Adipocyte (in vitro differentiated cells): ENCODE measurements around the gene PPP6R3.
A peak's percentile ranks its signal among the peaks of the same experiment; 100 is the strongest.

Experiments
- DNase-seq: peaks from one replicate; pipeline ENCODE4 v3.0.0-alpha.2; 2015; ENCODE audit warnings: low read depth
- H3K27me3 ChIP-seq: replicated peaks from 2 replicates; pipeline ENCODE4 v1.7.0; 2013; ENCODE audit warnings: mild to moderate bottlenecking, low read length, moderate library complexity; ENCODE audit not compliant: control insufficient read depth, insufficient read depth
- H3K36me3 ChIP-seq: 2 replicates; pipeline ENCODE4 v1.7.0; 2013; ENCODE audit warnings: low read length, mild to moderate bottlenecking, moderate library complexity; ENCODE audit not compliant: control insufficient read depth, insufficient read depth, severe bottlenecking
- H3K4me1 ChIP-seq: 2 replicates; pipeline ENCODE4 v1.7.0; 2013; ENCODE audit warnings: mild to moderate bottlenecking, low read length, moderate library complexity; ENCODE audit not compliant: control insufficient read depth, insufficient read depth
- H3K4me3 ChIP-seq: 2 replicates; pipeline ENCODE4 v1.7.0; 2013; ENCODE audit warnings: mild to moderate bottlenecking, low read length, moderate library complexity
- H3K9ac ChIP-seq: 2 replicates; pipeline ENCODE4 v1.7.0; 2013; ENCODE audit warnings: mild to moderate bottlenecking, low read length, moderate library complexity
- H3K9me3 ChIP-seq: 2 replicates; pipeline ENCODE4 v1.7.0; 2013; ENCODE audit warnings: mild to moderate bottlenecking, low read length, moderate library complexity; ENCODE audit not compliant: control insufficient read depth

Gene PPP6R3

GRCh38 chr11:68657021-68657780 lies 196.6 kb downstream of the PPP6R3 start:
- DNase-seq = no peak
- peaks cover 61% of the 10 kb centered on the region for H3K27me3 ChIP-seq
- no peak overlapping the region for H3K9ac ChIP-seq
- H3K4me3 ChIP-seq = no peak overlapping the region
- H3K9me3 ChIP-seq = peaks cover 18% of the 10 kb centered on the region
- no peaks in the 10 kb centered on the region for H3K36me3 ChIP-seq
- peaks cover 20% of the 10 kb centered on the region for H3K4me1 ChIP-seq

DNA sequence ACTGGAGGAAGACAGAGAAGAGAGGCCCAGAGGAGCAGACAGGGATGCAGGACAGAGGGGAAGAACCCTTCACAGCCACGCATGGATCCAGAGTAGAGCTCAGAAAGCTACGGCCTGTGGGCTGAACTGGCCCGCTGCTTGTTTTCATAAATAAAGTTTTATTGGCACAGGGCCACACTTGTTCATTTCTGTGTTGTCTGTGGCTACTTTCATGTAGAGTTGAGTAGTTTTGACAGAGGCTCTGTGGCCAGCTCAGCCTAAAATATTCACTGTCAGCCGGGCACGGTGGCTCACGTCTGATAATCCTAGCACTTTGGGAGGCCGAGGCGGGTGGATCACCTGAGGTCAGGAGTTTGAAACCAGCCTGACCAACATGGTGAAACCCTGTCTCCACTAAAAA lies 197.5 kb downstream of the PPP6R3 start:
- DNase-seq = no peak
- H3K27me3 ChIP-seq = peaks cover 61% of the 10 kb centered on the region
- no peak overlapping the region for H3K4me3 ChIP-seq
- peaks cover 27% of the 10 kb centered on the region for H3K9me3 ChIP-seq
- H3K36me3 ChIP-seq = no peaks in the 10 kb centered on the region
- H3K9ac ChIP-seq = peak overlapping the region; percentile 18
- peaks cover 20% of the 10 kb centered on the region for H3K4me1 ChIP-seq

DNA sequence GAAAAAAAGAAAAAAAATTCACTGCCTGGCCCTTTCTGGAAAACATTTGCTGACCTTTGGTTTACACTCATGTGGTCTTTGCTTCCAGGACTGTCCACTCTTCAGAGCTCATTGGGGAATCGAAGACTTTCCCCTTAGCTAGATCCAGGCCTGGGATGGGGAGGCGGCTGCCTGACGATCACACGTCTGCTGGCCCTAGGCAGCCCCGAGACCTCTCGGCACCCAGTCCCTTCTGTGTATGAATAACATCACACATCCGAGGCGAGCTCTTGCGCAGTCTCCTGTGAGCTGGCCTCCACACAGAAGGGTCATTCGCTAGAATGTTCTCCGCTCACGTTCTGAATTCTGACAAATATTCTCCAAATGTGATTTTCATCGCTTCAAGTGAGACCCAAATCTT lies 198.1 kb downstream of the PPP6R3 start:
- H3K4me1 ChIP-seq = peaks cover 20% of the 10 kb centered on the region
- H3K4me3 ChIP-seq = no peak overlapping the region
- H3K9me3 ChIP-seq = peaks cover 28% of the 10 kb centered on the region
- peak; percentile 24 for DNase-seq
- H3K9ac ChIP-seq = peak overlapping the region; percentile 63
- peaks cover 61% of the 10 kb centered on the region for H3K27me3 ChIP-seq
- H3K36me3 ChIP-seq = no peaks in the 10 kb centered on the region

DNA sequence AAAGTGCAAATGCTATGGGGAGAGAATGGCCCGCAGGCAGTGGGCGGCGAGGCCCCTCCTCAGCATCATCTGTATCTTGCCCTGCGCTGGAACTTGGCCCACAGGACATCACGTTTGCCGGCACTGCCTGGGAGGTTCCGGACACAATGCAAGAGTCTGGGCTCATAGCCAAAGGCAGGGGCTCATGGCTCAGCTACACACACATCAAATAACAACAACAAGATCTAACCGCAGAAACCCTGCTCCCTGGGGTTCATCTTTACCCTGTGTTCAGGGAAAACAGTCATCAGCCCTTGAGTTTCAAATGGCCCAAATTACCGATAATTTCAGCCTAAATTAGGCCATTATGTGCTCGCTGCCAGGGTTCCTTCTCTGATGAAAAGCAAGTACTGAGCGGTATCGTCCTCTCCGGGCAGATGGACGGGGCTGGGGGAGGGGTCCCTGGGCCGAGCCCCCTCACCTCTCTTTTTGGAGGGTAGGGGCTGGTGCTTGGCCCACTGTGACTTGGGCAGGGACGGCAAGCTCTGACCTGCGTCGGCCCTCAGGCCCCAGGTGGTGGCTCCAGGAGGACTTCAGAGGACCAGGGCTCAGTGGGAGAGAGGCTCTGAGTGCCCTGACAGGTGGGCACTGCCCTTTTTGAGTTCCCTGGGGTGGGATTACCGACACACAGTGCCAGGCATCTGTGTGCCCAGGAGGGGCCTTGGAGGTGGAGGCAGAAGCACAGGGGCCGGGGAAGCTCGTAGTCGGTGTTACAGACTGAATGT lies 198.8 kb downstream of the PPP6R3 start:
- H3K4me1 ChIP-seq = peaks cover 20% of the 10 kb centered on the region
- H3K9me3 ChIP-seq = peaks cover 28% of the 10 kb centered on the region
- peak overlapping the region; percentile 63 for H3K9ac ChIP-seq
- H3K4me3 ChIP-seq = peak overlapping the region; percentile 40
- DNase-seq = peak; percentile 94
- H3K27me3 ChIP-seq = peaks cover 64% of the 10 kb centered on the region
- no peaks in the 10 kb centered on the region for H3K36me3 ChIP-seq

DNA sequence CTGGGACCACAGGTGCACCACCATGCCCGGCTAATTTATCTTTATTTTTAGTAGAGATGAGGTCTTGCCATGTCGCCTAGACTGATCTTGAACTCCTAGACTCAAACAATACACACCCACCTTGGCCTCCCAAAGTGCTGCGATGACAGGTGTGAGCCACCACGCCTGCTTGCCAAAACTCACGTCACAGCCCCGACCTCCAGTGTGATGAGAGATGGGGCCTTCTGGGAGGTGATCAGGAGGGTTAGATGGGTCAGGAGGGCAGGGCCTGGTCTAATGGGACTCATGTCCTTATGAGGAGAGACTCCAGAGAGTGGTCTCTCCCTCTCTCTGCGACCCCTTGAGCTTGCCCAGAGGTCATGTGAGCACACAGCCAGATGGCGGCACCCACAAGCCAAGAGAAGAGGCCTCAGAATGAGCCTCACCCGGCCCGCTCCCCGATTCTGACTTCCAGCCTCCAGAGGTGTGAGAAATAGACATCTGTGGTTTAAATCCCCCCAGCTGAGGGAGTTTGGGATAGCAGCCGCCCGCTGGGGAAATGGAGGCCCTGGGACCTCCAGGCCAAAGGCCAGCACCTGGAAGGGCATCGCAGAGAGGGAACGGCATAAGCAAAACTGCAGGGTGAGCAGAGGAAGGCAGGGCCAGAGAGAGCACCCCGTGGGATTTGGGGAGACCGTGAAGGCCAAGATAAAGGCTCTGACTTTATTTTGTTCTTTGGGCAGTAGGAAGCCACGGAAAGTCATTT lies 199.7 kb downstream of the PPP6R3 start:
- Histone ChIP-seq H3K9ac (no peak overlapping the region), H3K9me3 (peaks cover 20% of the 10 kb centered on the region), H3K27me3 (peaks cover 67% of the 10 kb centered on the region), H3K4me3 (no peak overlapping the region), H3K4me1 (peaks cover 20% of the 10 kb centered on the region), H3K36me3 (no peaks in the 10 kb centered on the region)
- DNase-seq = no peak

DNA sequence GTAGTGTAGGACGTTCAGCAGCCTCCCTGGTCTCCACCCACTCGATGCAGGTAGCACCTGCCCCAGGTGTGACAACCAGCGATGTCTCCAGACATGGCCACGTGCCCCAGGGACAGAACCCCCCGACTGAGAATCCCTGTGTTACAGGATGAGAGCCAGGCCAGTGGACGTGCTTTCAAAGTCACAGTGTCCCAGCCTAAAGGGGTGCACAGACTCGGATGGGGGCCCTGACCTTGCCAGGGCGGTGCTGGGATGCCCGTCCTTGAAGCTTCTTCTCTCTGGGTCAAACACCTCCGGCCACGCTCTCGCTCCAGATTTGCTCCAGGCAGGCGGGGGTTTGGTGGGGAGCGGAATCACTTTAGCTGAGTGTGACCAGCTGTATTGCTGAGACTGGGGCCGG lies 200.5 kb downstream of the PPP6R3 start:
- Histone ChIP-seq H3K36me3 (no peaks in the 10 kb centered on the region), H3K9ac (no peak overlapping the region), H3K9me3 (peaks cover 13% of the 10 kb centered on the region), H3K4me3 (no peak overlapping the region), H3K27me3 (peaks cover 65% of the 10 kb centered on the region), H3K4me1 (peaks cover 20% of the 10 kb centered on the region)
- DNase-seq = no peak

- Histone ChIP-seq H3K27me3 (peaks cover 65% of the 10 kb centered on the region), H3K36me3 (no peaks in the 10 kb centered on the region), H3K9ac (no peak overlapping the region), H3K4me3 (no peak overlapping the region), H3K4me1 (peaks cover 20% of the 10 kb centered on the region), H3K9me3 (peaks cover 13% of the 10 kb centered on the region)
- peak; percentile 10 for DNase-seq
These were observed 201.4 kb downstream of the PPP6R3 start for GRCh38 chr11:68661697-68662603.

DNA sequence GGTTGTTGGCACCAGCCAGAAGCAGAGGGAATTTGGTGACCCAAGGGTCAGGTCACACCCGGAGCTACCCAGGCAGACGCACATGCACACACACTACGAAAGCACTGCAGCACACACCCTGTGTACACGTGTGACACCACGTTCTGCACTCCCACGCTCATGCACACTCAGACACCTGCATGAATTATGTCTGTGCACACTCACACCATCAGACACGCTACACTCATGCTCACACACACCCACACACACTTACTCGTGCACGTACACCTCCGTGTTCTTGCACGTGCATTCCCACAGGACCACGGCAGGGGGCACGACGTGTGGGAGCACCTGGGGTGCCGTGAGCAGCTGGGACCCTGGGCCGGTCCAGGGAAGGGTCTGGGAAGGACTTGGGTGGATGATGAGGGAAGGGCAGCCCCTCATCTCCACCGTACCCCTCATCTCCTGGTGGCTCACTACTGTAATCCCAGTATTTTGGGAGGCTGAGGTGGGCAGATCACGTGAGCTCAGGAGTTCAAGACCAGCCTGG lies 203.0 kb downstream of the PPP6R3 start:
- peaks cover 13% of the 10 kb centered on the region for H3K4me1 ChIP-seq
- no peak overlapping the region for H3K9ac ChIP-seq
- no peak for DNase-seq
- no peaks in the 10 kb centered on the region for H3K36me3 ChIP-seq
- H3K27me3 ChIP-seq = peaks cover 65% of the 10 kb centered on the region
- peaks cover 13% of the 10 kb centered on the region for H3K9me3 ChIP-seq
- no peak overlapping the region for H3K4me3 ChIP-seq

DNA sequence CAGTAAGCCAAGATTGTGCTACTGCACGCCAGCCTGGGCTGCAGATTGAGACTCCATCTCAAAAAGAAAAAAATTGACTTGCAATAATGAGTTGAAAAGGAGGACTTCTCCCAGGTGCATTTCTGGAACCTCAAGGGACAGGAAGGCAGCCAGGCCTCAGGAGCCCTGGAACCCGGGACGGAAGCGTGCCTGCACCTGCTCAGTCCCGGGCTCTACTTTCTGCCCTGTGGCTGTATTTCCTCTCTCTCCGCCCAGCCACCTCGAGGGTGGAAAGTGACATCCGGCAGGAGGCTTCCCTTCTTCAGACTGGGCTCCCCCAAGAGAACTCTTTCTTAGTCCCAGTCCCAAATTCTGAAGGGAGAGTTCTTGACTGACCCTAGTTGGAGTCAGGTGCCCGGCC lies 203.6 kb downstream of the PPP6R3 start:
- DNase-seq = no peak
- H3K9ac ChIP-seq = no peak overlapping the region
- H3K4me3 ChIP-seq = no peak overlapping the region
- peaks cover 13% of the 10 kb centered on the region for H3K9me3 ChIP-seq
- H3K27me3 ChIP-seq = peaks cover 70% of the 10 kb centered on the region
- H3K36me3 ChIP-seq = no peaks in the 10 kb centered on the region
- peaks cover 7% of the 10 kb centered on the region for H3K4me1 ChIP-seq

- Histone ChIP-seq H3K36me3 (no peaks in the 10 kb centered on the region), H3K4me3 (no peak overlapping the region), H3K9ac (no peak overlapping the region), H3K9me3 (peaks cover 13% of the 10 kb centered on the region), H3K4me1 (peaks cover under 1% of the 10 kb centered on the region), H3K27me3 (peaks cover 77% of the 10 kb centered on the region)
- no peak for DNase-seq
These were observed 204.4 kb downstream of the PPP6R3 start for GRCh38 chr11:68664906-68665305.
